LNCAP (cell line): ENCODE results near the gene VPS18.

Experiments used
- CTCF ChIP-seq: fragments of 450-650 bp; IDR thresholded peaks from 2 replicates; pipeline ENCODE4 v1.5.1; 2017; ENCODE audit warnings: mild to moderate bottlenecking

Gene VPS18

GRCh38 chr15:40923551-40923950 lies 29.3 kb downstream of the VPS18 start:
- no peak for TF ChIP-seq CTCF

DNA sequence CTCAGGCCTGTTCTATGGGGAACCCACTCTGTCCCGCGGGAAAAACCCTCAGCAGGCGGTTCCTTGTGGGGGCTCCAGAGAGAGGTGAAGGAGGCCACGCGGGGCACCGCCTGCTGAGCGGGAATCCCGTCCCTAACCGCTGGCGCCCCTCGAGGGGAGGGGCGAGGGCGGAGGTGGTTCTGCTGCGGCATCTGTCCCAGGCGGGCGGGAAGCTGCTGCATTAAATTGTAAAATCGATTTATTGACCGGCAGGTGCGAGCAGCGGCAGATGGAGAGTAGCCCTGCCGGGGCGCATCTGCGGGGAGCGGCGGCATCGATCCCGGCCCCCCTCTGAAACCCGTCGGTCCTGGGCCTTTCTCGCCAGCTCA lies 31.2 kb downstream of the VPS18 start:
- no peak for TF ChIP-seq CTCF

- TF ChIP-seq CTCF: no peak
Measured at GRCh38 chr15:40925863-40926658, 31.8 kb downstream of the VPS18 start.

GRCh38 chr15:40926659-40927494 lies 32.6 kb downstream of the VPS18 start:
- TF ChIP-seq CTCF: no peak

- TF ChIP-seq CTCF: no peak
Measured at GRCh38 chr15:40927495-40927872, 33.2 kb downstream of the VPS18 start.

- no peak for TF ChIP-seq CTCF
Measured at GRCh38 chr15:40927873-40928806, 33.9 kb downstream of the VPS18 start.
